CD4-positive, alpha-beta T cell treated with Interleukin-4 for 1 hour (primary cell): ENCODE results near the gene CCDC93.

ENCODE experiments used
- DNase-seq, 2 donors: peaks; one replicate each; pipeline ENCODE4 v3.0.0-alpha.2; 2020 to 2022

Gene CCDC93

GRCh38 chr2:117985092-117985491 is 28.8 kb downstream of the CCDC93 start:
- DNase-seq, result no peak

DNA sequence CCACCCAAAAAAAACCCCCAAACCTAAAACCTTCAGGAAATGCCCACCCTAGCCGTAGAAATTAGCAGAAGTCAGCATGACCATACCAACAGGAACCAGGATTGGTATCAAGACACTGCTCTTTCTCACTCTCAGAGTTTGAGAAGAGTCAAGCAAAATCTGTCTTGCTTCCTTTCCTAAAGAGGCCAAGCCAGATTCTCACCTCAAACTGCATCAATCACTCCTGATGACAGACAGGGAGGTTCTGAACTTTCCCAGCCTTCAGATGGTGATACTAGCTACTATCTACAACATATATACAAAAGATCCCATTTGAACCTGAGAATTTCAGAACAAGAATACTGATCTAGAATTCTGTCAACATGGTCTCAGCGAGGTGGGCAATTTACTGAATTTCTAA is 29.7 kb downstream of the CCDC93 start:
- no peak for DNase-seq

GRCh38 chr2:117983040-117983439 is 30.8 kb downstream of the CCDC93 start:
- no peak for DNase-seq

DNA sequence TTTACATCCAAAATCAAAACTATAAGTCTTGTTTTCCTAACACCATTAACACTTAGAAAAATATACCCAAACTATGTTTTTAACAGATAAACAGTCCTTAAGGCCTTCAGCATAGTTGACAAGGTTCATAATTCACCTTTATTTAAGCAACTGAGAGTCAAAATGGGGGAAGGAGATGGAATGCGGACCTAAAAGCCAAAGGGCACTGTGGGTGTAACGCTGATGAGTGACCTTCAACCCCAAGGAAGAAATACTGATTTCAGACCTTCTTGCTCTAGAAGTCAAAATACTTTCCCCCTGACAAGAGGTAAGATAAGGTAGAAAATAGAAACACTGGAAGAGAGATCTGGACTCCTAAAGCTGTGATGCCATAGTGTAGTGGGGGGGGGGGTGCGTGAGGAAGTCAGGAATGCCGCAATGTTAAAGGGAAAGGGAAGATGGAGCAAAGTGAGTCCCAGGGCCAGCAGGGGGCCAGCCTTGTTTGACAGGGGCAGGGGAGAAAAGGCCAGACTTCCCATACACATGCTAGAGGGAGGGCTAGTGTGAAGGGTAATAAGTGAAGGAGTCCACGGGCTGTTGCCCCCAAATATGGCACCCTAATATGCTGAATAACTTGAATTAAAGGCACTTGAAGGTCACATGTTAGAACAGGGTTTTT is 31.4 kb downstream of the CCDC93 start:
- DNase-seq, result no peak

GRCh38 chr2:117981810-117982209 is 32.1 kb downstream of the CCDC93 start:
- DNase-seq, result no peak

- DNase-seq, result no peak
These were observed 32.8 kb downstream of the CCDC93 start for GRCh38 chr2:117980783-117981676.

GRCh38 chr2:117979911-117980701 is 33.8 kb downstream of the CCDC93 start:
- no peak for DNase-seq

DNA sequence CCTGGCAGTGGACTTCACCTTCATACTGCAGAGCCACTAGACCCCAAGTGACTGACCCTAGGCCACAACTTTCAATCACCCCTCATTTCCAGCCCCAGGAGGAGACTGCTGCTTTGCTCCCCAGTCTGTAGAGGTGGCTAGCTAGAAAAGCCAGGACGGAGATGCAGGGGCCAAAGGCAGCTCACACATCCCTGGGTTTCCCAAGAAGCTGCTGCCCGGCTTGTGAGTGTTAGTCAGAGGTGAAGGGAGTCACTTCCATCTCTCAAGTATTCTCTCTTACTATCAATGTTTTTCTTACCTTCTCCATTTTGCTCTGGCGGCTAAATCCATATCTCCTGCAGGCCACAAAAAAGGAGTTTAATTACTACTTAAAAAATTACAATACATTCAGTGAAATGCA is 36.2 kb downstream of the CCDC93 start:
- no peak for DNase-seq

DNA sequence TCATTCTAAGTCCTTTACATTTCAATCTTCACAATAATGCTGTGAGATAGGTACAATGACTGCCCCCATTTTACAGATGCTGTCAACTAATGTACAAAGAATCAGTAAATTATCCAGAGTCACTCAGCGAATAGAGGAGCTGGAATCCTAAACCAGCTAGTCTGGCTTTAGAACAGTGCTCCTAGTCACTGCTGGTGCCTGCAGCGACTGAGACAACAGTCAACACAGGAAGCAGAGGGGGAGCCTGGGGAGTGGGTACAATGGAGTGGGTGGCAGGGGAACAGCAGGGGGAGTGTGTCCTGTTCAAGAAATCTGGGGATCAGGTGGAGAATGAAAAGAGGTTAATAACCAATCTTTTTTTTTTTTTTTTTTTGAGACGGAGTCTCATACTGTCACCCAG is 37.3 kb downstream of the CCDC93 start:
- no peak for DNase-seq

GRCh38 chr2:117973498-117974082 is 40.3 kb downstream of the CCDC93 start:
- no peak for DNase-seq

DNA sequence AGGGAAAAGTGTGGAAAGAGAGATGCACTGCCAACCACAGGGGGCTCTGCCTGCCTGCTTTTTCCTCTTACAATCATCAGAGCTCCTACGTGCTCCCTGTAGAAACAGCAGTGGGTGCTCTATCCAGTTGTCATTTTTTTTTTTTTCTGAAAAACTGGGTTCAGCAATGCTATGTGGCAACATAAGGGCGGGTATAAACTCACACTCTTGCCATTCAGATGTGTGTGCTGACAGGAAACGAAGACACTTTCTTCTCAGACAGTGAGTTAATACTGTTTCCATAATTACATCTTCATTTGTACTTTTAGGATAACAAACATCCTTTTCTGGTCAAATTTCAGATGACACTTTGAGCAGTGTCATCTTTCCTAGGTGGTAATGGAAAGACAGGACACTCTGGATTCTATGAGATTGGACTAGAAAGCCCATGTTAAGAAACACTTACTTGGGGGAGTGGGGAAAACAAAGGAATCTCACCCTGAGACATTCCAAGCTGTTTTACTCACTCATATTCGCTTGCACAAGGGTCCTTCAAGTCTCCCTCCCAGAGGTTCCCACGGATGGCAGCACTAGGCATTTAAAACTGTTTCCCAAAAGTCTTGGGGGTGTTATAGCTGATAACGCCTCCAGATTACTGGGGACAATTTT is 41.3 kb downstream of the CCDC93 start:
- DNase-seq, result no peak

DNA sequence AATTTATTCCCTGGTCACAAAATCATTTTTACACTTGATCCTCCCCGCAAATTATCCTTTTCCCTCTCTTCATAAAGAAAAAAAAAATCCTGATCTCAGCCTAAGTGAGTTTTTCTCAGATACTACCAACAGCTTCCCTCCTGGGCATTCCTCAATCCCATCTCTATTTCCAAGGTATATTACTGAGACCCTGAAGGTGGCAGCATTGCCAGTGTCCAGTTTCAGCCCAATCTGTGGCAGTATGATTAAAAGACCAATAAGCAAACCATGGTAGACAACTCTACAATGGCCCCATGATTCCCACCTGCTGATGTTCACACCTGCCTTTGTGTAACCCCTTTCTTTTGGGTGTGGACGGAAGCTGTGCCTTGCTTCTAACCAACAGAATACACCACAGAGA is 45.1 kb downstream of the CCDC93 start:
- no peak for DNase-seq

DNA sequence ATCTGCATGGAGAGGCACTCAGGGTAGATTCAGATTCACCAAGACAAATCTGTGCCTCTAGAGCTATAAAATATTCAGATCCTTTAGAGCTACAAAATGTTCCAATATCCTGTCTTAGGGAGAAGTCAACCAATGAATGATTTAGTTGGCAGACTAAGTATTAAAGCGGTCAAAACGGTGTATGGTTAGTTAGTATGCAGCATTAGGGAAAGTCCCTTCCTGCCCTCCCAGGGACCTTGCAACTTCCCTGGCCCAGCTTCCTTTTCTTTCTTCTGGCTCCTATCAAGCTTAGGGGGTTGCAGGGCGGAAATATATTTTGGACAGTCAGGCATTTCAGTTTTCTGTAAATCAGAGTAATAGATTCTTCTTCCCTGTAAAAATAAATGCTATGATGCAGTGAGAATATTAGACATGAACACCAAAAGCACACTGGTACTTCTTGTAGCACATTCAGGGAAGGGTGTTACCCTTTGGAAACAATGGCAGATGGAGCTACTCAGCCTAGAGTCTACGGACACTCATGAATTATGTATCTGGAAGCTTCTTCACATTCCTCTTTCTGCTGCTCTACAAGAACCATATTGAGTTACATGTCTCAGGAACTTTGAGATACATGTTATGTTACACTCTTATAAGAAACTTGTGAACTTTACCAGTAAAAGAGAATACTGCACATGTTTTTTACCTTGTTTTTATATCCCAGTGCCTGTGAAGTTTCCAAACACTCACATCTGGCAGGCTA is 45.7 kb downstream of the CCDC93 start:
- no peak for DNase-seq

DNA sequence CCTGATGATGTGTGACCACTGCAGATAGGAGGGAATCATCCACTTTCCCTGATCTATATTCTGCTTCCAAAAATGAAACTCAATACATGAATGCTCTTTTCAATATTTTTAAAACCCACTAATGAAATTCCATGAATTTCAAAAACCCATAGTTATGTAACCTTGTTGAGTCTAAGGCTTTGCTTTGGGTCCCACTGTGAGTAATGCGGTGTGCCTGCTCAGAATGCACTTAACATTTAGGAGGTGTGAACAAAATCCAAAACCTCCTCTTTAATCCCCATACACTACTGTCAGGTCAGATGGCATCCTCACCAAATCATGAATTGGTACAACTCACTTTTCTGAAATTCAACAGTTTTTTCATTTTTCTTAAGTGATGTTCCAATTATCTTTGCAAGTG is 50.4 kb downstream of the CCDC93 start:
- no peak for DNase-seq

GRCh38 chr2:117961201-117961600 is 52.7 kb downstream of the CCDC93 start:
- DNase-seq, result no peak

DNA sequence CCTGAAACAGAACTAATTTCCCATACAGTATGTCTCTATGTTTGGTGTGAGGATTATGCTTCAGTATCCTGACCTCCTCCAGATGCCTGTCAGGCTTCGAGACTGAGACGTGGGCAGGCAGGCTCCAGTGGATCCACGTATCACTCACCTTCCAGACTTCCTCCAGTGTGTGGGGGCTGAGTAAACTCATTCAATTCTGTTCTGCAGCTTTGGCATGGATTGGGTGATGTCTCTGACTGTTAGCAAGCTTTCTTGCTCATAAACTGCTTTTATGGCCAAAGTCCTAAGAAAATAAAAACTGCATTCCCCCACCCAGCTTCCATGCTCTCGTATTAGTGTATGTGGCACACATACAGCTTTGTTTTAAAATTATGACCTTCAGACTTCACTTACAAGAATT is 53.6 kb downstream of the CCDC93 start:
- DNase-seq, result no peak

DNA sequence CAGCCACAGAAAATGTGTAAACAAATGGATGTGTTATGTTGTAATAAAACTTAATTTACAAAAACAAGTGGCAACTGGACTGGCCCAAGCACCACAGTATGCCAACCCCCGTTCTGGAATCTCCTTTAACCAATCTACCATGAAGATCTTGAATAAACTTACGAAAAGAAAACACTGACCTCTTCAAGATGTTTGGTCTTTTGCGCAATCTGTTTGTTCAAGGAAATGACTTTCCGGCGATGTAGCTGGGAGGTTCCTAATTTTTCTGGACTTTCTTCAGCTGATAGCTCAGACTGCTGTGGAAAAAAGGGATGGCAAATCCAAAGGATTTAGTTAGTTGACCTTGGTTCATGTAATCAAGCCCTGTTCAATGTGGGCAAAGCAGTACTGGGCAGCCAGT is 55.7 kb downstream of the CCDC93 start:
- DNase-seq, result no peak

- no peak for DNase-seq
These were observed 56.3 kb downstream of the CCDC93 start for GRCh38 chr2:117957616-117958015.

DNA sequence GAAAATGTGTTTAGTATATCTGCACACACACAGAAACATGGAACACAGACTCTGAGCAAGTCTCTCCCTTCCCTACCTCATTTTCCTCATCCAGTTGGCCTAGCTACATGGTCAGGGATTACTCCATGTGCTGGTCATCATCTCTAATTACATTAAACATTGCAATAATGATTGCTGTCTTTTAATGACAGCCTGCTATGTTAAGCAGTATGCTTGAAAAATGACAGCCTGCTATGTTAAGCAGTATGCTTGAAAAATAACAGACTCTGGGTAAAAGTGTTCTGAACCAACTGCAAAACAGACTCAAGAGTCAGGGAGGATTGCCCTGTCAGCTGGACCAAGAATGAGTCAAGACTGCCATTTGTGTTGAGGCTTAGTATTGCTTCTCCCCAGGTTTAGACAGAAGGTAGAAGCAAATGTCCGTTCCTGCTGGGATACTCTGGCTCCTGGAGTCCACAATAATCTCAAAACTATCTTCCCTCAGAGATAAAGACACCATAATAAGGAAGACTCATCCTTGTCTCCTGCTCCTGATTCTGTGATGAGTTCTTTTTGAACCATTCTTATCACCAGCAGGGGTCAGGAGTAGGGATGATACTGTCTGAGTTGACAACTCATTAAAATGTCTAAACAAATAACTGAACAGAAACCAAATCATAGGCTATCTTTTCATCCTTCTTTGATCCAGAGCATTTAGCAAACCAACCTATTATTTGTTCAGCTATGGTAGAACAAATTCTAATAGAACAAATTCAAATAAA is 57.7 kb downstream of the CCDC93 start:
- DNase-seq, result no peak

DNA sequence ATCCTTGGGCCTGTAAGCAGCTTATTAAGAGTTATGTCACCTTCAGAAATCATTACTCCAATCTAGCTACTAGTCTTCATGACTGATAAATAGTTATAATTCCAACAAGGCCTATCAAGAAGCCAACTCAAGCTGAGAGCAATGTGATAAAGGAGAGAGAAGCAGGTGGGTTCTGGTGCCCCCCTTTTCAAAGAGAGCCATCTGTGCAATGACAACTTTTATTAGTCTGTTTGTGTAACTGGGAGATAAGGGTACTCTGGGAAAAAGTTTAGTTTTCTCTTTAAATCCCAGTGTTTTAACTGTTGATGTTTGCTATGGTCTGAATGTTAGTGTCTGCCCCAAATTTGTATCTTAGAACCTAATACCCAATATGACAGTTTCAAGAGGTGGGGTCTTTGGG is 60.6 kb downstream of the CCDC93 start:
- no peak for DNase-seq

DNA sequence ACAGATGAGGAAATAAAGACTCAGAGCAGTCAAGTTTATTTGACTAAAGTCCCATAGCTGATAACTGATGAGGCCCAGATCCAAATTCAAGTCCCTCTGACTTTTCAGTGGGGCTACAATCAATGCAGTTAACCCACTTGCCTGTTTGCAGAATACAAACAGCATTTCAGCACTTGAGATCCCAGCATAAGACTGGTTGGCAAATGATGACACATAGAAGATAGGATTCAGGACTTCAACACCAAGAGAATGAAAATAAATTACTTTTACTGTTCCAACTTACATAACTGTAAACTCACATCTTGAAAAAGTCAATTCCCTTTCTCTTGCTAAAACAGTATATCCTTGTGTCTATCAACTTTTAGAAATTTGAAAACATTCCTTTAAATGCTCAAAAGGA is 61.2 kb downstream of the CCDC93 start:
- no peak for DNase-seq
